ENCODE data around the gene NDOR1.

Gene NDOR1

GRCh38 chr9:137192448-137192780 lies 13.1 kb upstream of the NDOR1 start:
- no peak overlapping the region for H3K9ac ChIP-seq (ENCODE audit: low read depth in 1 of 2, low read length in 2 of 2)
- peaks cover 27% of the 10 kb centered on the region in 2 donors for H3K36me3 ChIP-seq (ENCODE audit: control insufficient read depth in 2 of 2, insufficient read depth in 2 of 2, low read length in 2 of 2)
- no peak overlapping the region for H3K27ac ChIP-seq (ENCODE audit: low read depth in 2 of 2, low read length in 2 of 2)
- no peaks in the 10 kb centered on the region for H3K9me3 ChIP-seq (ENCODE audit: control insufficient read depth in 2 of 2, low read length in 2 of 2)
- H3K4me3 ChIP-seq (ENCODE audit: low read length in 2 of 2): no peak overlapping the region
- H3K4me1 ChIP-seq (ENCODE audit: control insufficient read depth in 2 of 2, insufficient read depth in 2 of 2, low read length in 2 of 2): peaks cover 52 to 61% of the 10 kb centered on the region in 2 donors
- H3K27me3 ChIP-seq (ENCODE audit: control insufficient read depth in 2 of 2, insufficient read depth in 2 of 2, low read length in 2 of 2): no peaks in the 10 kb centered on the region

GRCh38 chr9:137192859-137193258 lies 12.6 kb upstream of the NDOR1 start:
- H3K9me3 ChIP-seq (ENCODE audit: control insufficient read depth in 2 of 2, low read length in 2 of 2): no peaks in the 10 kb centered on the region
- H3K9ac ChIP-seq (ENCODE audit: low read depth in 1 of 2, low read length in 2 of 2): no peak overlapping the region
- peaks cover 26 to 27% of the 10 kb centered on the region in 2 donors for H3K36me3 ChIP-seq (ENCODE audit: control insufficient read depth in 2 of 2, insufficient read depth in 2 of 2, low read length in 2 of 2)
- H3K4me3 ChIP-seq (ENCODE audit: low read length in 2 of 2): no peak overlapping the region
- H3K27ac ChIP-seq (ENCODE audit: low read depth in 2 of 2, low read length in 2 of 2): no peak overlapping the region
- peaks cover 52 to 61% of the 10 kb centered on the region in 2 donors for H3K4me1 ChIP-seq (ENCODE audit: control insufficient read depth in 2 of 2, insufficient read depth in 2 of 2, low read length in 2 of 2)
- H3K27me3 ChIP-seq (ENCODE audit: control insufficient read depth in 2 of 2, insufficient read depth in 2 of 2, low read length in 2 of 2): no peaks in the 10 kb centered on the region

DNA sequence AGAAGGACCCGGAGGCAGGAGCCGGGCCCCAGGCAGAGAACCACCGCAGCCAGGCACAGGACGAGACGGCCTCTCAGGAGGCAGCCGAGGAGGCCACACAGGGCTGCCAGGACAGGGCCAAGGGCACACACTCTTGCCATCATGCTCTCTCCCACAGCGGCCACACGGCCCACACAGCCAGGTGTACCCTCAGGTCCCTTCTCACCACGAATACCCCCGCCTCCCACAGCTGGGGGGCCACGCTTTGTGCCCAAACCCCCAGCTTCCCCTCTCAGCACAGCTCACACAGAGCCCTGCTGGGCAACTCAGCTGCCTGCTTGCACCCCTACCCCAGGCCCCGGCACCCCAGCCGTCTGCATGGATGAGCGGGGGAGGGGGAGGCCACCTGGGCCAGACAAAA lies 11.7 kb upstream of the NDOR1 start:
- Histone ChIP-seq H3K9ac (ENCODE audit: low read depth in 1 of 2, low read length in 2 of 2) (no peak overlapping the region), H3K27ac (ENCODE audit: low read depth in 2 of 2, low read length in 2 of 2) (no peak overlapping the region), H3K27me3 (ENCODE audit: control insufficient read depth in 2 of 2, insufficient read depth in 2 of 2, low read length in 2 of 2) (no peaks in the 10 kb centered on the region), H3K36me3 (ENCODE audit: control insufficient read depth in 2 of 2, insufficient read depth in 2 of 2, low read length in 2 of 2) (peaks cover 26 to 27% of the 10 kb centered on the region in 2 donors), H3K4me1 (ENCODE audit: control insufficient read depth in 2 of 2, insufficient read depth in 2 of 2, low read length in 2 of 2) (peaks cover 57 to 67% of the 10 kb centered on the region in 2 donors), H3K9me3 (ENCODE audit: control insufficient read depth in 2 of 2, low read length in 2 of 2) (no peaks in the 10 kb centered on the region), H3K4me3 (ENCODE audit: low read length in 2 of 2) (no peak overlapping the region)

DNA sequence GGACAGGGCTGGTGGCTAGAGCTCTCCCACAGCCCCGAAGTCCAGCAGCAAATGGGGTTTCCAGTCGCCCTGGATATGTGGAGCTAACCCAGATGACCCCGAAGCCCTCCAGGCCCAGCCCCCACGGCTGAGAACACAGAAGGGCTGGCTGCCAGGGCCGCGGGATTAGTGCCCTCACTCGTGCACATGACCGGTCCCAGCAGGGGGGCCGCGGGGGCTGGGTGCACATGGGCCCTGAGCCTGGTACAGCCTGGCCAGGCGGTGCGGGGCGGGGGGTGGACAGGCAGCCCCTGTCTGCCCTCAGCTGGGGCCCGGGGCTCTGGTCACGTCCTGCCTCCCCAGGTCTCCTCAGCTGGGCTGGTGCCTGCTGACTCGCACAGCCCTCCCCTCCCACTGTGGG lies 11.1 kb upstream of the NDOR1 start:
- Histone ChIP-seq H3K4me1 (ENCODE audit: control insufficient read depth in 2 of 2, insufficient read depth in 2 of 2, low read length in 2 of 2) (peaks cover 60 to 66% of the 10 kb centered on the region in 2 donors), H3K9me3 (ENCODE audit: control insufficient read depth in 2 of 2, low read length in 2 of 2) (no peaks in the 10 kb centered on the region), H3K9ac (ENCODE audit: low read depth in 1 of 2, low read length in 2 of 2) (peak overlapping the region; percentile 24 to 65), H3K36me3 (ENCODE audit: control insufficient read depth in 2 of 2, insufficient read depth in 2 of 2, low read length in 2 of 2) (peaks cover 26 to 27% of the 10 kb centered on the region in 2 donors), H3K27me3 (ENCODE audit: control insufficient read depth in 2 of 2, insufficient read depth in 2 of 2, low read length in 2 of 2) (no peaks in the 10 kb centered on the region), H3K27ac (ENCODE audit: low read depth in 2 of 2, low read length in 2 of 2) (peak overlapping the region; percentile 96 to 97), H3K4me3 (ENCODE audit: low read length in 2 of 2) (peak overlapping the region; percentile 55 to 57)

GRCh38 chr9:137194909-137195308 lies 10.6 kb upstream of the NDOR1 start:
- Histone ChIP-seq H3K27ac (ENCODE audit: low read depth in 2 of 2, low read length in 2 of 2) (peak overlapping the region; percentile 96 to 97), H3K27me3 (ENCODE audit: control insufficient read depth in 2 of 2, insufficient read depth in 2 of 2, low read length in 2 of 2) (no peaks in the 10 kb centered on the region), H3K4me3 (ENCODE audit: low read length in 2 of 2) (peak overlapping the region; percentile 55 to 57), H3K36me3 (ENCODE audit: control insufficient read depth in 2 of 2, insufficient read depth in 2 of 2, low read length in 2 of 2) (peaks cover 25 to 26% of the 10 kb centered on the region in 2 donors), H3K9ac (ENCODE audit: low read depth in 1 of 2, low read length in 2 of 2) (peak overlapping the region; percentile 60 to 65), H3K9me3 (ENCODE audit: control insufficient read depth in 2 of 2, low read length in 2 of 2) (no peaks in the 10 kb centered on the region), H3K4me1 (ENCODE audit: control insufficient read depth in 2 of 2, insufficient read depth in 2 of 2, low read length in 2 of 2) (peaks cover 58 to 62% of the 10 kb centered on the region in 2 donors)

DNA sequence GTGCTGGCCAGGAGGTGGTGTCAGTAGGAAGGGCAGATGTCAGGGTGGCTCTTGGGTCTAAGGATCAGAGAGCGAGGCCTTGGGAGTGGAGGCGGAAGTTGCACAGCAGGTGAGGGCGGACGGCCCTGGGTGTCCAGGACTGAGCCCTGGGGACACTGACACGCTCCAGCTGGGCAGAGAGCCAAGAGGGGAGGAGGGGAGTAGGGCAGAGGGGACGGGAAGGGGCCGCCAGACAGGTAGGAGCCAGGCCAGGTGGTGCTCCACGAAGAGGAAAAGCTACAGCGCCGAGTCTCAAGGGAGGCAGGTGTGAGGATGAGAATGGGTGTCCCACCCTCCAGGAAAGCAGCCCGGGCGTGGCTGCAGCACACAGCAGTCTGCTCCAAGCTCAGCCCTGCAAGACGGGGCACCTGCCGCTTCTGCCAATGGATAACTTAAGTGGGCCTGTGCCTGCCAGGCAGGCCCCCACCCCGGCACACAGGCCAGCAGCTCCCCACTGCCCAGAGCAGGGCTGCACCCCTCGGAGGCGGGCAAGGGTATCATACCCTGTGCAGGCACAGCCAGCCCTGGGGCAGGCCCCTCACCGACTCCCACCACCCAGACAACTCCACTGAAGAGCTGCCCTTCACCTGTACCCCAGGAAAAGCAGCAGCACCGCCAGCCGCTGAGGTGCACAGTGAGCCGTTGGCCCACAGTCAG lies 9.8 kb upstream of the NDOR1 start:
- Histone ChIP-seq H3K4me1 (ENCODE audit: control insufficient read depth in 2 of 2, insufficient read depth in 2 of 2, low read length in 2 of 2) (peaks cover 53 to 54% of the 10 kb centered on the region in 2 donors), H3K4me3 (ENCODE audit: low read length in 2 of 2) (peak overlapping the region; percentile 55 to 57), H3K36me3 (ENCODE audit: control insufficient read depth in 2 of 2, insufficient read depth in 2 of 2, low read length in 2 of 2) (peaks cover 19 to 20% of the 10 kb centered on the region in 2 donors), H3K27me3 (ENCODE audit: control insufficient read depth in 2 of 2, insufficient read depth in 2 of 2, low read length in 2 of 2) (no peaks in the 10 kb centered on the region), H3K9me3 (ENCODE audit: control insufficient read depth in 2 of 2, low read length in 2 of 2) (no peaks in the 10 kb centered on the region), H3K27ac (ENCODE audit: low read depth in 2 of 2, low read length in 2 of 2) (peak overlapping the region; percentile 96 to 97), H3K9ac (ENCODE audit: low read depth in 1 of 2, low read length in 2 of 2) (peak overlapping the region; percentile 60 to 65)

GRCh38 chr9:137198051-137198901 lies 7.2 kb upstream of the NDOR1 start:
- peak overlapping the region; percentile 96 to 97 for H3K27ac ChIP-seq (ENCODE audit: low read depth in 2 of 2, low read length in 2 of 2)
- peak overlapping the region; percentile 67 to 72 for H3K4me3 ChIP-seq (ENCODE audit: low read length in 2 of 2)
- H3K36me3 ChIP-seq (ENCODE audit: control insufficient read depth in 2 of 2, insufficient read depth in 2 of 2, low read length in 2 of 2): no peaks in the 10 kb centered on the region
- no peaks in the 10 kb centered on the region for H3K9me3 ChIP-seq (ENCODE audit: control insufficient read depth in 2 of 2, low read length in 2 of 2)
- peaks cover 56 to 60% of the 10 kb centered on the region in 2 donors for H3K4me1 ChIP-seq (ENCODE audit: control insufficient read depth in 2 of 2, insufficient read depth in 2 of 2, low read length in 2 of 2)
- peak overlapping the region; percentile 83 for H3K9ac ChIP-seq (ENCODE audit: low read depth in 1 of 2, low read length in 2 of 2)
- H3K27me3 ChIP-seq (ENCODE audit: control insufficient read depth in 2 of 2, insufficient read depth in 2 of 2, low read length in 2 of 2): no peaks in the 10 kb centered on the region

DNA sequence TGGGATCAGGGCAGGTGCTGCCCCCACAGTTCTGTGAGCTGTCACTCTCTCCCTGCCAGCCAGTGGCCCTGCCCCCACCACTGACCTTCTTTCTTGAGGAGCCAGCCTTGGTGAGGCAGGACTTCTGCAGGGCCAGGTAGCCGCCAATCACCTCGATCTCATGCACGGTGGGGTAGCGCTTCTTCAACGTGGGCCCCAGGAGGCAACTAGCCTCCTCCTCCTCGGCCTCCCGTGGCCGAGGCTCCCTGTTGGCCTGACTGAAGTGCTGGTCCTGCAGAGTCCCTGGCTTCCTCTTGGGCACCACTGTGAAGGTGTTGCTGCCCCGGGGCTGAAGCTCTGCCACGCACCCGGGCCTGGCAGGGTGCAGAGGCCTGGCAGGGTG lies 6.6 kb upstream of the NDOR1 start:
- Histone ChIP-seq H3K4me1 (ENCODE audit: control insufficient read depth in 2 of 2, insufficient read depth in 2 of 2, low read length in 2 of 2) (peaks cover 59 to 64% of the 10 kb centered on the region in 2 donors), H3K9ac (ENCODE audit: low read depth in 1 of 2, low read length in 2 of 2) (peak overlapping the region; percentile 83), H3K27ac (ENCODE audit: low read depth in 2 of 2, low read length in 2 of 2) (peak overlapping the region; percentile 96 to 97), H3K27me3 (ENCODE audit: control insufficient read depth in 2 of 2, insufficient read depth in 2 of 2, low read length in 2 of 2) (no peaks in the 10 kb centered on the region), H3K36me3 (ENCODE audit: control insufficient read depth in 2 of 2, insufficient read depth in 2 of 2, low read length in 2 of 2) (no peaks in the 10 kb centered on the region), H3K9me3 (ENCODE audit: control insufficient read depth in 2 of 2, low read length in 2 of 2) (no peaks in the 10 kb centered on the region), H3K4me3 (ENCODE audit: low read length in 2 of 2) (peak overlapping the region; percentile 67 to 72)

- H3K27me3 ChIP-seq (ENCODE audit: control insufficient read depth in 2 of 2, insufficient read depth in 2 of 2, low read length in 2 of 2): no peaks in the 10 kb centered on the region
- H3K36me3 ChIP-seq (ENCODE audit: control insufficient read depth in 2 of 2, insufficient read depth in 2 of 2, low read length in 2 of 2): no peaks in the 10 kb centered on the region
- no peaks in the 10 kb centered on the region for H3K9me3 ChIP-seq (ENCODE audit: control insufficient read depth in 2 of 2, low read length in 2 of 2)
- peak overlapping the region; percentile 83 for H3K9ac ChIP-seq (ENCODE audit: low read depth in 1 of 2, low read length in 2 of 2)
- H3K4me1 ChIP-seq (ENCODE audit: control insufficient read depth in 2 of 2, insufficient read depth in 2 of 2, low read length in 2 of 2): peaks cover 59 to 64% of the 10 kb centered on the region in 2 donors
- peak overlapping the region; percentile 67 to 72 for H3K4me3 ChIP-seq (ENCODE audit: low read length in 2 of 2)
- H3K27ac ChIP-seq (ENCODE audit: low read depth in 2 of 2, low read length in 2 of 2): peak overlapping the region; percentile 96 to 97
Measured at GRCh38 chr9:137199411-137200121, 5.9 kb upstream of the NDOR1 start.
